Muscle layer of colon (tissue), 2 donors: ENCODE measurements around the gene UBE2D3.
A peak's percentile ranks its signal among the peaks of the same experiment; 100 is the strongest.
"Not testable (repeated sequence)": the region's sequence is repeated elsewhere in the genome, so short reads cannot be mapped to it uniquely, and the experiment has no call there.

Experiments
- H3K27ac ChIP-seq: one replicate; pipeline ENCODE4 v1.7.0; 2013; ENCODE audit warnings: low read depth, mild to moderate bottlenecking, low read length, moderate library complexity
- H3K27me3 ChIP-seq, 2 donors: one replicate each; pipeline ENCODE4 v1.7.0; 2013; ENCODE audit warnings: low read length in 2 of 2, mild to moderate bottlenecking in 2 of 2; ENCODE audit not compliant: insufficient read depth in 2 of 2, control insufficient read depth in 1 of 2
- H3K36me3 ChIP-seq: one replicate; pipeline ENCODE4 v1.7.0; 2013; ENCODE audit warnings: mild to moderate bottlenecking, low read length; ENCODE audit not compliant: insufficient read depth
- H3K4me1 ChIP-seq: one replicate; pipeline ENCODE4 v1.7.0; 2013; ENCODE audit warnings: mild to moderate bottlenecking, low read length; ENCODE audit not compliant: insufficient read depth
- H3K4me3 ChIP-seq, 2 donors: one replicate each; pipeline ENCODE4 v1.7.0; 2013; ENCODE audit warnings: low read length in 2 of 2, low read depth in 1 of 2, mild to moderate bottlenecking in 1 of 2, moderate library complexity in 1 of 2
- H3K9ac ChIP-seq: one replicate; pipeline ENCODE4 v1.7.0; 2013; ENCODE audit warnings: low read length
- H3K9me3 ChIP-seq: one replicate; pipeline ENCODE4 v1.7.0; 2013; ENCODE audit warnings: mild to moderate bottlenecking, low read length
- donor health status: abdominal sarcoma.
- donor health status: Adenocarcinoma of cecum.

Gene UBE2D3

DNA sequence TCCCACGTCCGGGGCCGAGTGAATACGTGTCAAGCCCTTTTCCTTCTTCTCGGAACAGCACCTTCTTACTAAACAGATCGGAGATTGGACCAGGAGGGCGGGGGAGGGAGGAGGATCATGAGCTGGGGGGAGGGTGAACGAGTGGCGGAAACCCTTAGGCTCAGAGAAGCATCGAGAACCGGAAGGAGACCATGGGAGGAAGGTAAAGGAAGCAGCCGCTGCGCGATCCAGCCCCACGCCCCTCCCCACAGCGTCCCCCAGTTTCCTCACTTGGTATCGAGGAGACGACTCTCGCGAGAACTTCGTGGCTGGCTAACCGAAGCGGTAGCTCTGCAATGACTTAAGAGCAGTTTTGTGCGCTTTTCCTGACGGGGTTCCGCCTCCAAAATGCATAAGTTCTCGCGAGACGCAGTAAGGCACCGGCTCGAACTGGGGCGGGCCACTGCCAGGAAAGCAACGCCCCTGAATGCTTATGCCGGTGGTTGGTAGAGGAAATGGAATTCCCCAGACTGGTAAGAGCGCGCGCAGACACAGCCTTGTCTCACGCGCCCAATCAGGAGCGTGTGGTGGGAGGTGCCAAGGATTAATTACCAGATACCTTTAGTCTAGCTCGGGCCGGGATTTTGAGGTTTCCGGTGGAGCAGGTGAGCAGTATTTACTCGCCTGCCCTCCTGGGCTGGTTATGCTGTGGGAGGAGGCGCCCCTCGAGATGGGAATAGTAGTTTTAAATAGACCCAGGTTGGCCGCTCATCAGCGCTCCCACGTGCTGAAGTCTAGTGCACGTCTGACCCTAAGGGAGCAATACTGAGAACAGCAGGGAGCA, 534 bp upstream of the UBE2D3 start:
- Histone ChIP-seq H3K36me3 (no peaks in the 10 kb centered on the region), H3K27ac (peak overlapping the region; percentile 89), H3K4me1 (peaks cover 30% of the 10 kb centered on the region), H3K9ac (peak overlapping the region; percentile 100), H3K9me3 (no peaks in the 10 kb centered on the region), H3K27me3 (no peaks in the 10 kb centered on the region), H3K4me3 (peak overlapping the region; percentile 88 to 92)

DNA sequence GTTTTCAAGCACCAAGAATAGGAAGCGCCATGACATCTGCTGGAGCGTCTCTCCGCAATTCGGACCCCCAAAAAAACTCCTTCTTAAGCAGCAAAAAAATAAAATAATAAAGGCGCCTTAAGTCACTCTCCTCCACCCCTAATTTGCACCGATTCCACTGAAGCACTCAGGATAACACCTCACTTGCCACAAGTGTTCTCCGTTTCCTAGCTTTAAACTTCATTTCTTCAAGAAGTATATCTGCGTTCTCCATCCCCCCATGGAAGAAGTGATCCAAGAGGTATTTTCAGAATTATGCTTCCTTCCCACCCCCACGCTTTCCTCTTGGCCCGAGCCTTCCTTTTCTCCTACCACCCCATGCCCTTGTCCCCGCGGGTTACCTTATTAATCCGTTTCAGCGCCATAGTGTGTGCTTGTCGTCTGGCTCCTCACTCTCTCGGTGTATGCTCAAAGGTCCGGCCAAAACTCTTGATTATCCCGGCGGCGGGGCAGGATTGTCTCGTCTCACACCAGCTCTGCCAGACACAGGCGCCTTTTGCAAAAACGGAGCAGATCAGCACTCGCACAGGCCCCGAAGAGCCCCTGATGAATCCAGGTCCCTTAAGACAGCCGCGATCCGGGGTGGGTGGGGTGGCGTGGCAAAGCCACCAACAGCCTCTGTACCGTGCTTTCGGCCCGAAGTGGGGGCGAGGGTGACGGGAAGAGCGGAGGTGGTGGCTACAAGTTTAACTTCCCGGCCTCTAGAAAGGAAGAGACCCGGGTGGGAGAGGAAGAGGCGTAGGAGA, 1.1 kb downstream of the UBE2D3 start:
- Histone ChIP-seq H3K36me3 (no peaks in the 10 kb centered on the region), H3K27me3 (no peaks in the 10 kb centered on the region), H3K9me3 (no peaks in the 10 kb centered on the region), H3K27ac (peak overlapping the region; percentile 89), H3K4me3 (peak overlapping the region; percentile 88 to 92), H3K9ac (peak overlapping the region; percentile 100), H3K4me1 (peaks cover 43% of the 10 kb centered on the region)

DNA sequence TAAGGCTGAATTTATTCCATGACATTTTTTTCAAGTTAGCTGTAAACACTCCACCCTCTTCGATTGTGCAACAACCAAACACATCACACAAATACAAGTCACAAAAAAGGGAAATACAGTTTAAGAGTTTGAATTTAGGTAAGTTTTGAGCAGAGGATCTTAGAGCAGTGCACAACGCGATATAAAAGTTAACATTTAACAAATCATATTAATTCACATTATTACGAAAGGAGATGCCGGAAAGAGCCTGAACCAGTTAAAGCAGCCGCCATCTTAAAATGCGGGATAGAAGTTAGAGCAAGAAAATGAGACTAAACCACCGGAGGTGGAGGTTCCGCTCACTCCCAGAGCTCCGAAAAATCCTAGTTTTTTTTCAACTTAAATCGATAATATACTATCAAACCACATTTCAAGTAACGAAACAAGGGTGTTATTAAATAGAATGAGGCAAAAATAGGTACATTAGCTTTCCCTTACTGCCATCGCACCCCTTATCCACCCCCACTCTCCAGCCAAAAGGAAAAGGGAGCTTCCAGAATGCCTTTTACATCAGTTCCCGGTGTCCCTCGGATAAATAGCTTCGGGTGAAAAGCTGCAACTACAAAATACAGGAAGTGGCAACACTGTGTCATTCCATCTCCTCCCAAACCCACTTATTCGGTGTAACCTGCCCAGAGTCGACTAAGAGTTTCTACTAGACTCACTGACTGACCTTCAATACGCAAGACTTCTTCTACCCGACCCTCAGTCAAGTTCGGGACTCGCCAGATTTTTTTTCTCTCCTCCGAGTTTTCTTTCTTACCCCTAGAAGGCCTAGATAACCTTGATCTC, 1.9 kb downstream of the UBE2D3 start:
- peak overlapping the region; percentile 89 for H3K27ac ChIP-seq
- peak overlapping the region; percentile 88 to 92 for H3K4me3 ChIP-seq
- peaks cover 51% of the 10 kb centered on the region for H3K4me1 ChIP-seq
- no peaks in the 10 kb centered on the region for H3K27me3 ChIP-seq
- H3K9me3 ChIP-seq: no peaks in the 10 kb centered on the region
- peak overlapping the region; percentile 100 for H3K9ac ChIP-seq
- H3K36me3 ChIP-seq: no peaks in the 10 kb centered on the region

DNA sequence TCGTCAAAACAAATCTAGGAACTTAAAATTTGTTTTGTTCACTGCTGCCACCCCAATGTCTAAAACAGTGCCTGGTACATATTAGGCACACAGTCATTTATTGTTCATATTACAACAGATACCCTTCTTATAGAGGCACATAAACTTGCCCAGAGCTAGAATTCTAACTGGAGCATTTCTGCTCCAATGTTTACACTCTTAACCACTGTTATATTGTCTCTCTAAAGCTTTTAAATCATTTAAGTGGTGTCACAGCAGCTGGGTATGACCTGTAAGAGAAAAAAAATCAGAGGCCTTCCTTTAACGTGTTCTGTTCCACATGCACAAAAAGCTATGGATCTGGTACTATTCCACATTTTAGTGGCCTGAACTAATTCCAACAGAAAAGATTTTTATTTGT, 3.0 kb downstream of the UBE2D3 start:
- Histone ChIP-seq H3K9ac (peak overlapping the region; percentile 100), H3K27ac (peak overlapping the region; percentile 89), H3K4me3 (peak overlapping the region; percentile 88 to 92), H3K9me3 (no peaks in the 10 kb centered on the region), H3K36me3 (no peaks in the 10 kb centered on the region), H3K4me1 (peaks cover 59% of the 10 kb centered on the region), H3K27me3 (no peaks in the 10 kb centered on the region)

DNA sequence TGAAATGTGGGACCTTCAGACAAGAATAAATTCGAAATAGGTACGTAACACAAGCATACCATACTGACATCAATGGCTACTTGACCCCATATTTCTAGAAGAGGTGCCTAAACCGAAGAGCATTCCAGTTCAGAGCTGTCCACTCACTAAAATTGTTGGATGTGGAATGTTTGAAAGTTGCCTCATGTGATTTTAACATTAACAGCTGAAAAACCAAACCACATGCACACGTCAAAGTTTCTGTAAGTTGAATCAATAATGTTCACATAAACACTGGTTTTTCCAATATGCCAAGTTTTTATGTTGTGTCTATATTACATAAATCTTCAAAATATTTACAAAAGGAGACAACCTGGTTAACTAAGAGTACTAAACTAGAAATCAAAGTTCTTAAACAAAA, 3.5 kb downstream of the UBE2D3 start:
- peaks cover 55% of the 10 kb centered on the region for H3K4me1 ChIP-seq
- no peak overlapping the region for H3K4me3 ChIP-seq
- H3K36me3 ChIP-seq: no peaks in the 10 kb centered on the region
- H3K9me3 ChIP-seq: no peaks in the 10 kb centered on the region
- H3K27me3 ChIP-seq: no peaks in the 10 kb centered on the region
- H3K9ac ChIP-seq: no peak overlapping the region
- no peak overlapping the region for H3K27ac ChIP-seq

DNA sequence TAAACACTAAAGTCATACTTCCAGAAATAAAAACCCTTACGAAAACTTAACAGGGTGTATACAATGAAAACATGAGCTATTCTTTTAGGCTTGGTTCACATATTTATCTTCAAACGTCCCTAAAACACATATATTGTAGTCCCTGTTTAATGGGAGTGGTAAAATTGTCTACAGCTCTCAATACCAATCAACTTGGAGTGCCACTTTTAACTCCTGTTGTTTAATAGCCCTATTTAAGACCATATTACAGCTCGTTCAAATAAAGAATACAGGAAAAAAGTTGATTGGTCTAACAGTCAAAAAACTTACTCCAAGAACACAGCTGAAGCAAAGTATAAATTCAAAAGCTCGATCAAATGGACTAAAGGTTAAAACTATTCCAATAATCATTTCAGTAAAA, 3.9 kb downstream of the UBE2D3 start:
- Histone ChIP-seq H3K4me3 (peak overlapping the region in 1 of 2 donors; percentile 22), H3K27ac (no peak overlapping the region), H3K27me3 (no peaks in the 10 kb centered on the region), H3K36me3 (no peaks in the 10 kb centered on the region), H3K9me3 (no peaks in the 10 kb centered on the region), H3K9ac (no peak overlapping the region), H3K4me1 (peaks cover 55% of the 10 kb centered on the region)

DNA sequence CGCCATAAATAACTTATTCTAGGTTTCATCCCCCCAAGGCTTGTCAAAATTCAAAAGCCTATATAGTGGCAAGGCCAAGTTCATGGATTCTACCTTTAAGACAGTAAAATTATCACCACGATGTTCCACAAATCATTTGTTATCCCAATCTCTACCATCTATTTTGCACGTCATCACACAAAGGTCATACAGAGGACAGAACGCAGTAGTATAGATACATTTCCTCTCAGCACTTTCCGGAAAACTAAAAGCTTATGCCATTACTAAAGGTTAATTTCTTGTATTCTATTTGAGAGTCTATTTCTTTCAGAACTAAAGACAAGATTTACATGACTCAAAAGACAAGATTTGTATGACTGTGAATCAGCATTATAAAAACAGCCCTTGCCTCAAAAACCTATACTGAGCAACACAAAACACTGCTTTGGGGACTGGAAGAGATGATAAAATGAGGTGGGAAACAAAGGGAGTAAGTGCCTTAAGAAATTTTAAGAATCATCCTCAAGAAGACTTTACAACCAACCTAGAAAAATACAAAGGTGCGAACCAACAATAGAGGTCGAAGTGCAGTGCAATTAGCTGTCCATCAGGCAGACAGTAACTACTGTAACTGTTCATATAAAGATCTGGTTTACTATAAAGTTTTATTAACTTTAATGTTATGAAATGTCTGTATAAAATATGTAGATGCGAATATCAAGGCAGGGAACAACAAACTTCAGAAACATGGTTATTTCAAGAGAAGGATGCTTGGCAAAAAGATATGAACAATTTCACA, 7.6 kb downstream of the UBE2D3 start:
- no peaks in the 10 kb centered on the region for H3K36me3 ChIP-seq
- H3K27me3 ChIP-seq: no peaks in the 10 kb centered on the region
- no peak overlapping the region for H3K4me3 ChIP-seq
- H3K9me3 ChIP-seq: no peaks in the 10 kb centered on the region
- H3K27ac ChIP-seq: no peak overlapping the region
- no peak overlapping the region for H3K9ac ChIP-seq
- peaks cover 86% of the 10 kb centered on the region for H3K4me1 ChIP-seq

DNA sequence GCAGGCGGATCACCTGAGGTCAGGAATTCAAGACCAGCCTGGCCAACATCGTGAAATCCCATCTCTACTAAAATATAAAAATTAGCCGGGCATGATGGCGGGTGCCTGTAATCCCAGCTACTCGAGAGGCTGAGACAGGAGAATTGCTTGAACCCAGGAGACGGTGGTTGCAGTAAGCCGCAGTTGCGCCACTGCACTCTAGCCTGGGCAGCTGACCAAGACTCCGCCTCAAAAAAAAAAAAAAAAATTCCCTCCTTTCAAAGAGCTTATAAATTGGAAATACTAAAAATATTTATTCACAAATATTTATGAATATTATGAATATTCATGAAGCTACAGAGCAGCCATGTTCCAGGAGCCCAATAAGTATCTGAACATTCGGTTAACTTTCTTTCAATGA, 8.3 kb downstream of the UBE2D3 start:
- not testable (repeated sequence) for H3K9me3 ChIP-seq, H3K27me3 ChIP-seq, H3K9ac ChIP-seq, H3K4me3 ChIP-seq, H3K36me3 ChIP-seq, H3K27ac ChIP-seq
- peaks cover 86% of the 10 kb centered on the region for H3K4me1 ChIP-seq

DNA sequence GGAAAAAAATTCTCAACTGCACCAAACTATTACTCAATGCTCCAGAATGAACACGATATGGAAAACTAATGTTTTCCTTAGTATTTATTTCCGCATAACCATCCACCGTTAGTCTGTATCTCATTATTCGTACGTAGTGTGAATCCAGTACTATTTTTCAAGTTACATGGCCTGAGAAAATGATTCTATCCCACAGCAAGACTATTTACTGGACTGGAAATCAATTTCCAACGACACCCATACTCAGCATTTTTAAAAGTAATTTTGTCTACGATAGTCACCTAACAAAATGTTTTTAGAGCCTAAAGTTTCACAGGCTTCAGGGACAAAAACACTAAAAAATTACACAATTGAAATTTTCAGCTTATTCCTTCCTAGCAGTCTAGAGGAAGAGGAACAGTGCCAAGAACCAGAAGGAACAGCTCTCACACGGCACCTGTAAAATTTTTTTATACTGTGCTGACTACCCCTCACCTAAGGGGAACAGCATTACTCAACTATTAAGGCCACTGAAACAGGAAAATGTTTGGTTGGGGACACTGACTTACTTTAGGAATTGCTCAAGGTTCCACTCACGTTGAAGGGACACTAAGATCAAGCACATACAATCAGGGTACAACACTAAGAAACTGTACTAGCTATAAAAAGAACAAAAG, 9.6 kb downstream of the UBE2D3 start:
- H3K27ac ChIP-seq: no peak overlapping the region
- no peaks in the 10 kb centered on the region for H3K27me3 ChIP-seq
- H3K4me3 ChIP-seq: no peak overlapping the region
- H3K36me3 ChIP-seq: no peaks in the 10 kb centered on the region
- H3K9me3 ChIP-seq: no peaks in the 10 kb centered on the region
- H3K4me1 ChIP-seq: peaks cover 83% of the 10 kb centered on the region
- no peak overlapping the region for H3K9ac ChIP-seq

DNA sequence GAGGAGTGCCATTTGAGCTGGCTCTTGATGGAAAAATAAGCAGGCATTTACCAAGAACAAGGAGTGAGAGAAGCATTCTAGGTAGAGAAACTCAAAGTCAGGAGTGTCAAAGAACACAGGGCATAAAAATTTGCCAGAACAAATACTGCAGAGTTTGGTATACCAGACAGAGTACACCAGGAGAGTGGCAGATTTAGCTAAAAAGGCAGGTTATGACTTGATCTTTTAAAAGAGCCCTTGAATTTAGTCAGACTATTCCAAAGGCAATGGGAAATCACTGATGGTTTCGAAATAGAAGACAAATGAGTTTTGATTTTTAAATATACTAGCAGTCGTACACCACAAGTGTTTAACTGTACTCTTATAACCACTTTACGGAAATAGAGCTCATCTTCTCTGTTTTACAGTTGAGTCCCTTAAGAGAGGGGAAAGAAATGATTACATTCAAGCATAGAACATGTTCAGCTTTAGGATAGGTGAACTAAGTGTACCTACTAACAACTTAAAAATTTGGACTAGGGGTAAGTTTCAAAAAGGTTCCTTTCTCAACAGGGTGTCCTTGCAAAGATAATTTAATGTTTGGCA, 10.2 kb downstream of the UBE2D3 start:
- H3K4me1 ChIP-seq: peaks cover 83% of the 10 kb centered on the region
- H3K9me3 ChIP-seq: no peaks in the 10 kb centered on the region
- H3K36me3 ChIP-seq: no peaks in the 10 kb centered on the region
- no peaks in the 10 kb centered on the region for H3K27me3 ChIP-seq
- no peak overlapping the region for H3K9ac ChIP-seq
- H3K27ac ChIP-seq: no peak overlapping the region
- H3K4me3 ChIP-seq: no peak overlapping the region
